K562 (cell line): ENCODE data around the gene ADGRB2. TPM values are rescaled to one million over a fixed set of nuclear protein-coding genes. Genes with fewer than 3 reads are reported as not detected.

ENCODE experiments used
- BACH1 ChIP-seq: fragments of 200-800 bp; sonication (Bioruptor generic); IDR thresholded peaks from 2 replicates; pipeline ENCODE4 v1.6.1; 2016; ENCODE audit warnings: missing genetic modification characterization, missing compliant biosample characterization
- CAMTA2 ChIP-seq: fragments of 250-450 bp; sonication (Bioruptor Pico); conservative IDR thresholded peaks from 2 replicates; pipeline ENCODE4 v1.5.1; 2022
- CXXC5 ChIP-seq: fragments of 250-450 bp; sonication (Bioruptor Pico); IDR thresholded peaks from 2 replicates; pipeline ENCODE4 v1.8.0; 2022; ENCODE audit warnings: inconsistent platforms, mild to moderate bottlenecking, moderate library complexity
- ESRRB ChIP-seq: fragments of 250-450 bp; sonication (Bioruptor Pico); IDR thresholded peaks from 2 replicates; pipeline ENCODE4 v1.5.0; 2020; ENCODE audit warnings: mild to moderate bottlenecking, moderate library complexity, borderline replicate concordance
- KAT2B ChIP-seq: IDR thresholded peaks from one replicate; pipeline ENCODE4 v1.6.1; 2012; ENCODE audit warnings: low read depth, mild to moderate bottlenecking, control low read depth, inconsistent platforms, low read length, moderate library complexity
- NFXL1 ChIP-seq: fragments of 450-650 bp; formaldehyde crosslinking; IDR thresholded peaks from 2 replicates; pipeline ENCODE4 v1.4.0; 2021; ENCODE audit warnings: mild to moderate bottlenecking
- POU5F1 ChIP-seq: fragments of 150-350 bp; IDR thresholded peaks from 2 replicates; pipeline ENCODE4 v1.6.1; 2014; ENCODE audit warnings: borderline replicate concordance, low read length, low read depth, mild to moderate bottlenecking; ENCODE audit not compliant: partially characterized antibody
- PPARD ChIP-seq: fragments of 250-450 bp; sonication (Bioruptor Pico); IDR thresholded peaks from 2 replicates; pipeline ENCODE4 v1.8.0; 2022; ENCODE audit warnings: inconsistent platforms, mild to moderate bottlenecking, moderate library complexity
- PTTG1 ChIP-seq: fragments of 450-650 bp; IDR thresholded peaks from 2 replicates; pipeline ENCODE4 v1.6.1; 2016; ENCODE audit warnings: low read depth, mild to moderate bottlenecking, missing genetic modification characterization, missing compliant biosample characterization
- RAD51 ChIP-seq: fragments of 450-650 bp; IDR thresholded peaks from 2 replicates; pipeline ENCODE4 v1.7.1; 2016; ENCODE audit warnings: low read depth, mild to moderate bottlenecking, borderline replicate concordance
- RB1 ChIP-seq: fragments of 450-650 bp; IDR thresholded peaks from 2 replicates; pipeline ENCODE4 v1.6.1; 2017; ENCODE audit warnings: low read depth, mild to moderate bottlenecking
- RFX1 ChIP-seq: fragments of 450-650 bp; IDR thresholded peaks from 2 replicates; pipeline ENCODE4 v1.6.1; 2016; ENCODE audit warnings: mild to moderate bottlenecking, moderate library complexity
- RNF219 ChIP-seq: fragments of 250-450 bp; sonication (Bioruptor Pico); IDR thresholded peaks from 2 replicates; pipeline ENCODE4 v1.5.0; 2022; ENCODE audit warnings: mild to moderate bottlenecking
- TGIF2 ChIP-seq: sonication (generic); formaldehyde crosslinking; IDR thresholded peaks from 2 replicates; pipeline ENCODE4 v1.8.1; 2022; ENCODE audit warnings: mild to moderate bottlenecking, missing genetic modification reagents, moderate library complexity
- ZBTB34 ChIP-seq: fragments of 250-450 bp; sonication (Bioruptor Pico); IDR thresholded peaks from 2 replicates; pipeline ENCODE4 v1.8.0; 2021; ENCODE audit warnings: mild to moderate bottlenecking, moderate library complexity
- ZMIZ1 ChIP-seq, 2 experiments: fragments of 150-350 bp in 1 of 2; IDR thresholded peaks; 2 replicates each; pipeline ENCODE4 v1.6.1; 2012 to 2016; ENCODE audit warnings: low read depth in 2 of 2, low read length in 2 of 2, mild to moderate bottlenecking in 1 of 2, moderate library complexity in 1 of 2
- ZNF197 ChIP-seq: fragments of 200-800 bp; sonication (Bioruptor generic); IDR thresholded peaks from 2 replicates; pipeline ENCODE4 v1.6.1; 2016; ENCODE audit warnings: low read depth, missing genetic modification characterization, missing compliant biosample characterization
- ZNF277 ChIP-seq: fragments of 250-450 bp; sonication (Bioruptor Pico); IDR thresholded peaks from 2 replicates; pipeline ENCODE4 v1.8.0; 2022; ENCODE audit warnings: inconsistent platforms, mild to moderate bottlenecking, moderate library complexity, borderline replicate concordance
- ZNF3 ChIP-seq: fragments of 250-450 bp; sonication (Bioruptor Pico); IDR thresholded peaks from 2 replicates; pipeline ENCODE4 v1.5.0; 2021; ENCODE audit warnings: mild to moderate bottlenecking, moderate library complexity
- ZNF586 ChIP-seq: fragments of 450-650 bp; formaldehyde crosslinking; conservative IDR thresholded peaks from 2 replicates; pipeline ENCODE4 v1.4.0; 2020; ENCODE audit warnings: mild to moderate bottlenecking, moderate library complexity
- ZNF717 ChIP-seq: fragments of 250-450 bp; sonication (Bioruptor Pico); IDR thresholded peaks from 2 replicates; pipeline ENCODE4 v1.5.0; 2021
- polyA plus RNA-seq, 8 experiments: library from polyadenylated mRNA; depleted of rRNA in 4 of 8; stranded (reverse) in 5 of 8; unstranded in 3 of 8; fragments of >200 nt; fragmentation: Nextera tagmentation in 2 of 8; fragmentation: Illumina TruSeq in 1 of 8; extraction: Ambion mirVana in 2 of 8; extraction: Trizol in 1 of 8; gene quantifications; 2 replicates each; pipeline versions ENCODE4 v1.2.1 to v1.2.3, GENCODE V29; 2011 to 2014; ENCODE audit warnings: inconsistent platforms in 1 of 8, missing spikeins in 1 of 8
- total RNA-seq, 7 experiments: library from RNA; depleted of rRNA in 6 of 7; stranded (reverse); fragments of >200 nt in 6 of 7; fragmentation: Illumina TruSeq in 2 of 7; extraction: Trizol in 2 of 7; gene quantifications; 2 replicates each; pipeline versions ENCODE4 v1.2.1 to v1.2.3, GENCODE V29; 2011 to 2021; ENCODE audit warnings: low replicate concordance in 1 of 7

The ADGRB2 gene
- total and polyA plus RNA-seq, 9 of the 15 experiments (the other 6 are each of a cell fraction or from before 2014, with no cell fraction given): 0.04 to 0.23 (median 0.20) TPM; not detected in 2

GRCh38 chr1:31781138-31781755, 17.1 kb upstream of the ADGRB2 start (continued):
- TF ChIP-seq POU5F1: no peak
- no peak for TF ChIP-seq KAT2B
- no peak for TF ChIP-seq PTTG1 (tag)
- no peak for TF ChIP-seq CAMTA2 (CRISPR knock-in tag)
- no peak for TF ChIP-seq RAD51
- TF ChIP-seq RB1: no peak
- no peak for TF ChIP-seq PPARD (CRISPR knock-in tag)
- TF ChIP-seq TGIF2: no peak
- TF ChIP-seq ZBTB34 (CRISPR knock-in tag): no peak
- TF ChIP-seq RFX1: no peak
- TF ChIP-seq BACH1 (tag): no peak
- no peak for TF ChIP-seq NFXL1 (CRISPR knock-in tag)
- no peak for TF ChIP-seq ZNF717 (CRISPR knock-in tag)
- TF ChIP-seq ESRRB: no peak
- no peak for TF ChIP-seq ZNF586
- TF ChIP-seq CXXC5 (CRISPR knock-in tag): peak; percentile 55
- TF ChIP-seq ZMIZ1 (IDR thresholded peaks at IDR 0.05; ENCODE audit: low read depth in 2 of 2, low read length in 2 of 2): no peak
- no peak for TF ChIP-seq RNF219 (CRISPR knock-in tag)
- no peak for TF ChIP-seq ZNF277
- TF ChIP-seq ZNF3 (CRISPR knock-in tag): no peak
- 0 out of 2 replicates have a peak, but pooled peaks have one; percentile 26 for TF ChIP-seq ZNF197 (CRISPR knock-in tag)
